HepG2 (cell line): ENCODE data around the gene HNRNPUL1. TPM values are rescaled to one million over a fixed set of nuclear protein-coding genes. Genes with fewer than 3 reads are reported as not detected.

ENCODE experiments used
- CENPBD1 ChIP-seq: sonication (generic); formaldehyde crosslinking; IDR thresholded peaks from 2 replicates; pipeline ENCODE4 v1.8.0; 2022; ENCODE audit warnings: missing genetic modification reagents, low read depth, mild to moderate bottlenecking, borderline replicate concordance
- CHD2 ChIP-seq: IDR thresholded peaks from 2 replicates; pipeline ENCODE4 v1.6.1; 2011; ENCODE audit warnings: low read depth, low read length, improper control_type of control experiment
- ELF3 ChIP-seq: IDR thresholded peaks from 2 replicates; pipeline ENCODE4 v1.6.1; 2016; ENCODE audit warnings: missing genetic modification reagents, missing compliant biosample characterization
- GATAD2A ChIP-seq: IDR thresholded peaks from 2 replicates; pipeline ENCODE4 v1.6.1; 2016
- NFE2 ChIP-seq: sonication (generic); formaldehyde crosslinking; IDR thresholded peaks from 2 replicates; pipeline ENCODE4 v1.4.0; 2020; ENCODE audit warnings: missing genetic modification reagents
- PHF21A ChIP-seq: sonication (generic); formaldehyde crosslinking; IDR thresholded peaks from 2 replicates; pipeline ENCODE4 v1.5.0; 2020; ENCODE audit warnings: mild to moderate bottlenecking, missing genetic modification reagents
- POLR2AphosphoS2 ChIP-seq: IDR thresholded peaks from 2 replicates; pipeline ENCODE4 v1.6.1; 2011; ENCODE audit warnings: low read depth, low read length, improper control_type of control experiment
- POLR2G ChIP-seq: fragments of 200-400 bp; formaldehyde crosslinking; IDR thresholded peaks from 2 replicates; pipeline ENCODE4 v1.6.1; 2018; ENCODE audit warnings: mild to moderate bottlenecking, low read depth, low read length, moderate library complexity
- SRSF4 ChIP-seq: fragments of 200-400 bp; formaldehyde crosslinking; IDR thresholded peaks from one replicate; pipeline ENCODE4 v1.6.1; 2018; ENCODE audit warnings: mild to moderate bottlenecking, low read depth, low read length, moderate library complexity; ENCODE audit not compliant: poor library complexity, severe bottlenecking
- TOE1 ChIP-seq: sonication (generic); formaldehyde crosslinking; IDR thresholded peaks from 2 replicates; pipeline ENCODE4 v1.4.0; 2020; ENCODE audit warnings: mild to moderate bottlenecking, missing genetic modification reagents
- ZNF296 ChIP-seq: sonication (generic); formaldehyde crosslinking; conservative IDR thresholded peaks from 2 replicates; pipeline ENCODE4 v1.5.0; 2020; ENCODE audit warnings: mild to moderate bottlenecking, missing genetic modification reagents
- ZNF432 ChIP-seq: sonication (generic); formaldehyde crosslinking; IDR thresholded peaks from 2 replicates; pipeline ENCODE4 v1.5.0; 2020; ENCODE audit warnings: missing genetic modification reagents, mild to moderate bottlenecking, borderline replicate concordance
- ZNF552 ChIP-seq: sonication (generic); formaldehyde crosslinking; IDR thresholded peaks from 2 replicates; pipeline ENCODE4 v1.9.0; 2022; ENCODE audit warnings: missing genetic modification reagents, mild to moderate bottlenecking, borderline replicate concordance
- ZNF564 ChIP-seq: sonication (generic); formaldehyde crosslinking; IDR thresholded peaks from 2 replicates; pipeline ENCODE4 v1.8.1; 2023; ENCODE audit warnings: mild to moderate bottlenecking, missing genetic modification reagents
- ZNF605 ChIP-seq: sonication (generic); formaldehyde crosslinking; IDR thresholded peaks from 2 replicates; pipeline ENCODE4 v1.8.0; 2022; ENCODE audit warnings: mild to moderate bottlenecking, missing genetic modification reagents
- ZNF687 ChIP-seq: sonication (generic); formaldehyde crosslinking; IDR thresholded peaks from 2 replicates; pipeline ENCODE4 v1.5.1; 2020; ENCODE audit warnings: mild to moderate bottlenecking, missing genetic modification reagents, moderate library complexity
- ZSCAN5A ChIP-seq: sonication (generic); formaldehyde crosslinking; IDR thresholded peaks from 2 replicates; pipeline ENCODE4 v1.8.0; 2022; ENCODE audit warnings: mild to moderate bottlenecking, missing genetic modification reagents, borderline replicate concordance
- polyA plus RNA-seq, 8 experiments: library from polyadenylated mRNA; depleted of rRNA in 3 of 8; stranded (reverse) in 7 of 8; unstranded in 1 of 8; fragments of >200 nt; fragmentation: Illumina TruSeq in 4 of 8; extraction: Trizol in 4 of 8; gene quantifications; 2 replicates each; pipeline versions ENCODE4 v1.2.1 to v1.2.3, GENCODE V29; 2011 to 2016; ENCODE audit warnings: low read depth in 4 of 8, missing spikeins in 1 of 8, mixed read lengths in 1 of 8; ENCODE audit not compliant: insufficient read depth in 1 of 8
- total RNA-seq, 5 experiments: library from RNA; depleted of rRNA; stranded (reverse); fragments of >200 nt; fragmentation: Illumina TruSeq; extraction: Trizol; gene quantifications; 2 replicates each; pipeline ENCODE4 v1.2.3, GENCODE V29; 2016; ENCODE audit warnings: low read depth in 1 of 5
- TF ChIP-seq, protein P1 (sequence below): sonication (generic); formaldehyde crosslinking; IDR thresholded peaks from 2 replicates; pipeline ENCODE4 v1.4.0; 2020; ENCODE audit warnings: missing genetic modification reagents, borderline replicate concordance

HNRNPUL1 gene
- total and polyA plus RNA-seq, 2 of the 13 experiments (the other 11 are each of a cell fraction or from before 2014, with no cell fraction given): 30.9 to 81.7 TPM

DNA sequence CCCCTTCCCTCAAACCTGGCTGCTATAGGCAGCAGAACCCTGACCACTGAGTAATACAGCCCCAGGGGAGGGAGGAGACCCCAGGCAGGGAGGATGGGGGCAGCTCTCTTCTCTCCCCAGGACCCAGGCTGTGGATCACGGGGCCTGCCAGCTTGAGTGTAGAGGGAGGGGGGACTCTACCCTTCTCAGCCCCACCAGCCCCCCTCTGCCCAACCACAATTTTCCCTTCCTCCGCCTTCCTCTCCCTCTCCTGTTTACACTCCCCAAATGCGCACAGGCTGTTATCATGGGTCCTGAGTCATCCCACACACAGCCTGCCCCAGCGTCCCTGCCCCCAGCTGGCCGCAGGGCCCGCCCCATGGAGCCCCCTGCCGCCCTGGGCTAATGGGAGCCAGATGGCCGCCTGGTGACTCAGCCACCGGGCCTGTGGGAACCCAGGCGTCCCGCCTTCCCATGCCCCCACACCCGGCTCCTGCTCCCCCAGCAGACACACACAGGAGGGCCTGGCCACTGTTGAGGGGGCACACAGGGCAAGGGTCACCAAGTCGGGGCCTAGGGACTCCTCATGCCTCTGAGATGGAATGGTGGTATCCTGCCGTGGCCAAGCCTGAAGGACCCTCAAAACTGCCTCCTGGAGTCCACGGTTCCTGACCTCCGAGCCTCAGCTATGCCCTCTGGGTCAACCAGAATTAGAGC lies 59.4 kb downstream of the HNRNPUL1 start (continued):
- TF ChIP-seq, protein P1, sequence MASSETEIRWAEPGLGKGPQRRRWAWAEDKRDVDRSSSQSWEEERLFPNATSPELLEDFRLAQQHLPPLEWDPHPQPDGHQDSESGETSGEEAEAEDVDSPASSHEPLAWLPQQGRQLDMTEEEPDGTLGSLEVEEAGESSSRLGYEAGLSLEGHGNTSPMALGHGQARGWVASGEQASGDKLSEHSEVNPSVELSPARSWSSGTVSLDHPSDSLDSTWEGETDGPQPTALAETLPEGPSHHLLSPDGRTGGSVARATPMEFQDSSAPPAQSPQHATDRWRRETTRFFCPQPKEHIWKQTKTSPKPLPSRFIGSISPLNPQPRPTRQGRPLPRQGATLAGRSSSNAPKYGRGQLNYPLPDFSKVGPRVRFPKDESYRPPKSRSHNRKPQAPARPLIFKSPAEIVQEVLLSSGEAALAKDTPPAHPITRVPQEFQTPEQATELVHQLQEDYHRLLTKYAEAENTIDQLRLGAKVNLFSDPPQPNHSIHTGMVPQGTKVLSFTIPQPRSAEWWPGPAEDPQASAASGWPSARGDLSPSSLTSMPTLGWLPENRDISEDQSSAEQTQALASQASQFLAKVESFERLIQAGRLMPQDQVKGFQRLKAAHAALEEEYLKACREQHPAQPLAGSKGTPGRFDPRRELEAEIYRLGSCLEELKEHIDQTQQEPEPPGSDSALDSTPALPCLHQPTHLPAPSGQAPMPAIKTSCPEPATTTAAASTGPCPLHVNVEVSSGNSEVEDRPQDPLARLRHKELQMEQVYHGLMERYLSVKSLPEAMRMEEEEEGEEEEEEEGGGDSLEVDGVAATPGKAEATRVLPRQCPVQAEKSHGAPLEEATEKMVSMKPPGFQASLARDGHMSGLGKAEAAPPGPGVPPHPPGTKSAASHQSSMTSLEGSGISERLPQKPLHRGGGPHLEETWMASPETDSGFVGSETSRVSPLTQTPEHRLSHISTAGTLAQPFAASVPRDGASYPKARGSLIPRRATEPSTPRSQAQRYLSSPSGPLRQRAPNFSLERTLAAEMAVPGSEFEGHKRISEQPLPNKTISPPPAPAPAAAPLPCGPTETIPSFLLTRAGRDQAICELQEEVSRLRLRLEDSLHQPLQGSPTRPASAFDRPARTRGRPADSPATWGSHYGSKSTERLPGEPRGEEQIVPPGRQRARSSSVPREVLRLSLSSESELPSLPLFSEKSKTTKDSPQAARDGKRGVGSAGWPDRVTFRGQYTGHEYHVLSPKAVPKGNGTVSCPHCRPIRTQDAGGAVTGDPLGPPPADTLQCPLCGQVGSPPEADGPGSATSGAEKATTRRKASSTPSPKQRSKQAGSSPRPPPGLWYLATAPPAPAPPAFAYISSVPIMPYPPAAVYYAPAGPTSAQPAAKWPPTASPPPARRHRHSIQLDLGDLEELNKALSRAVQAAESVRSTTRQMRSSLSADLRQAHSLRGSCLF (CRISPR knock-in tag): no peak
- TF ChIP-seq SRSF4 (no peak), ZNF564 (CRISPR knock-in tag) (0 out of 2 replicates have a peak, but pooled peaks have one; percentile 48), ZNF552 (CRISPR knock-in tag) (0 out of 2 replicates have a peak, but pooled peaks have one; percentile 44), GATAD2A (peak; percentile 70), CENPBD1 (CRISPR knock-in tag) (no peak), PHF21A (CRISPR knock-in tag) (peak; percentile 87), ZNF296 (CRISPR knock-in tag) (peak; percentile 14; the same call in 1 of the 2 replicates), ZSCAN5A (CRISPR knock-in tag) (no peak), ELF3 (CRISPR knock-in tag) (peak; percentile 43; the same call in 1 of the 2 replicates), CHD2 (no peak), POLR2G (0 out of 2 replicates have a peak, but pooled peaks have one; percentile 39), POLR2AphosphoS2 (no peak), TOE1 (CRISPR knock-in tag) (no peak), ZNF432 (CRISPR knock-in tag) (no peak), ZNF605 (peak; percentile 24; the same call in 1 of the 2 replicates), ZNF687 (CRISPR knock-in tag) (peak; percentile 78), NFE2 (CRISPR knock-in tag) (0 out of 2 replicates have a peak, but pooled peaks have one; percentile 56)
